SK-N-SH treated with all-trans-retinoic acid at 6 μM for 48 hours (cell line): ENCODE data around the gene TPPP.

Experiments used
- ATAC-seq: fragments of 200-7000 bp; cut with Tn5 transposase; 3 replicates; pipeline ENCODE4 v1.9.1; 2020; ENCODE audit warnings: mild to moderate bottlenecking, moderate library complexity
- BACH2 ChIP-seq: fragments of 250-450 bp; sonication (Bioruptor Pico); IDR thresholded peaks from 2 replicates; pipeline ENCODE4 v1.9.0; 2021; ENCODE audit warnings: mild to moderate bottlenecking, borderline replicate concordance
- CSDC2 ChIP-seq: fragments of 250-450 bp; sonication (Bioruptor Pico); IDR thresholded peaks from 2 replicates; pipeline ENCODE4 v1.5.0; 2020; ENCODE audit warnings: mild to moderate bottlenecking, moderate library complexity
- ESRRG ChIP-seq: fragments of 250-450 bp; sonication (Bioruptor Pico); IDR thresholded peaks from 2 replicates; pipeline ENCODE4 v1.6.1; 2021; ENCODE audit warnings: mild to moderate bottlenecking
- ISL1 ChIP-seq: fragments of 250-450 bp; sonication (Bioruptor Pico); IDR thresholded peaks from 2 replicates; pipeline ENCODE4 v2.1.2; 2022; ENCODE audit warnings: mild to moderate bottlenecking, moderate library complexity
- OSR1 ChIP-seq: fragments of 250-450 bp; sonication (Bioruptor Pico); IDR thresholded peaks from 2 replicates; pipeline ENCODE4 v1.8.0; 2022; ENCODE audit warnings: moderate library complexity, mild to moderate bottlenecking, inconsistent platforms
- PPARA ChIP-seq: fragments of 250-450 bp; sonication (Bioruptor Pico); IDR thresholded peaks from 2 replicates; pipeline ENCODE4 v1.5.0; 2020; ENCODE audit warnings: mild to moderate bottlenecking, borderline replicate concordance
- RARB ChIP-seq: fragments of 250-450 bp; sonication (Bioruptor Pico); IDR thresholded peaks from 2 replicates; pipeline ENCODE4 v1.8.0; 2021; ENCODE audit warnings: mild to moderate bottlenecking, moderate library complexity
- SNAI2 ChIP-seq: fragments of 250-450 bp; sonication (Bioruptor Pico); IDR thresholded peaks from 2 replicates; pipeline ENCODE4 v1.5.0; 2020; ENCODE audit warnings: mild to moderate bottlenecking, moderate library complexity
- TCF4 ChIP-seq: fragments of 250-450 bp; sonication (Bioruptor Pico); IDR thresholded peaks from 2 replicates; pipeline ENCODE4 v1.8.0; 2021; ENCODE audit warnings: mild to moderate bottlenecking, moderate library complexity, borderline replicate concordance
- TOX ChIP-seq: fragments of 250-450 bp; sonication (Bioruptor Pico); IDR thresholded peaks from 2 replicates; pipeline ENCODE4 v1.8.0; 2021; ENCODE audit warnings: mild to moderate bottlenecking, moderate library complexity, borderline replicate concordance
- ZFP3 ChIP-seq: fragments of 250-450 bp; sonication (Bioruptor Pico); IDR thresholded peaks from 2 replicates; pipeline ENCODE4 v1.5.0; 2020; ENCODE audit warnings: mild to moderate bottlenecking, moderate library complexity
- ZFP30 ChIP-seq: fragments of 450-650 bp; formaldehyde crosslinking; IDR thresholded peaks from 2 replicates; pipeline ENCODE4 v1.5.0; 2022; ENCODE audit warnings: mild to moderate bottlenecking, moderate library complexity
- ZNF565 ChIP-seq: fragments of 450-650 bp; formaldehyde crosslinking; conservative IDR thresholded peaks from 2 replicates; pipeline ENCODE4 v1.5.0; 2020; ENCODE audit warnings: low read depth, mild to moderate bottlenecking, moderate library complexity
- ZNF70 ChIP-seq: fragments of 450-650 bp; formaldehyde crosslinking; IDR thresholded peaks from 2 replicates; pipeline ENCODE4 v1.5.0; 2020; ENCODE audit warnings: mild to moderate bottlenecking, moderate library complexity
- ZNF8 ChIP-seq: fragments of 450-650 bp; formaldehyde crosslinking; IDR thresholded peaks from 2 replicates; pipeline ENCODE4 v1.5.0; 2020; ENCODE audit warnings: mild to moderate bottlenecking, moderate library complexity
- TF ChIP-seq, protein P1 (sequence below): fragments of 250-450 bp; sonication (Bioruptor Pico); IDR thresholded peaks from 2 replicates; pipeline ENCODE4 v1.5.1; 2020; ENCODE audit warnings: low read depth, mild to moderate bottlenecking, moderate library complexity
- TF ChIP-seq, protein P2 (sequence below): fragments of 250-450 bp; sonication (Bioruptor Pico); IDR thresholded peaks from 2 replicates; pipeline ENCODE4 v1.8.0; 2021; ENCODE audit warnings: low read depth, mild to moderate bottlenecking, moderate library complexity, borderline replicate concordance
- TF ChIP-seq, protein P3 (sequence below): fragments of 250-450 bp; sonication (Bioruptor Pico); IDR thresholded peaks from 2 replicates; pipeline ENCODE4 v1.5.0; 2020; ENCODE audit warnings: mild to moderate bottlenecking, moderate library complexity
- TF ChIP-seq, protein P4 (sequence below): fragments of 250-450 bp; sonication (Bioruptor Pico); IDR thresholded peaks from 2 replicates; pipeline ENCODE4 v1.5.1; 2021; ENCODE audit warnings: mild to moderate bottlenecking, moderate library complexity
- TF ChIP-seq, protein P5 (sequence below): fragments of 250-450 bp; sonication (Bioruptor Pico); IDR thresholded peaks from 2 replicates; pipeline ENCODE4 v1.8.0; 2020; ENCODE audit warnings: mild to moderate bottlenecking, moderate library complexity, borderline replicate concordance

TPPP gene

DNA sequence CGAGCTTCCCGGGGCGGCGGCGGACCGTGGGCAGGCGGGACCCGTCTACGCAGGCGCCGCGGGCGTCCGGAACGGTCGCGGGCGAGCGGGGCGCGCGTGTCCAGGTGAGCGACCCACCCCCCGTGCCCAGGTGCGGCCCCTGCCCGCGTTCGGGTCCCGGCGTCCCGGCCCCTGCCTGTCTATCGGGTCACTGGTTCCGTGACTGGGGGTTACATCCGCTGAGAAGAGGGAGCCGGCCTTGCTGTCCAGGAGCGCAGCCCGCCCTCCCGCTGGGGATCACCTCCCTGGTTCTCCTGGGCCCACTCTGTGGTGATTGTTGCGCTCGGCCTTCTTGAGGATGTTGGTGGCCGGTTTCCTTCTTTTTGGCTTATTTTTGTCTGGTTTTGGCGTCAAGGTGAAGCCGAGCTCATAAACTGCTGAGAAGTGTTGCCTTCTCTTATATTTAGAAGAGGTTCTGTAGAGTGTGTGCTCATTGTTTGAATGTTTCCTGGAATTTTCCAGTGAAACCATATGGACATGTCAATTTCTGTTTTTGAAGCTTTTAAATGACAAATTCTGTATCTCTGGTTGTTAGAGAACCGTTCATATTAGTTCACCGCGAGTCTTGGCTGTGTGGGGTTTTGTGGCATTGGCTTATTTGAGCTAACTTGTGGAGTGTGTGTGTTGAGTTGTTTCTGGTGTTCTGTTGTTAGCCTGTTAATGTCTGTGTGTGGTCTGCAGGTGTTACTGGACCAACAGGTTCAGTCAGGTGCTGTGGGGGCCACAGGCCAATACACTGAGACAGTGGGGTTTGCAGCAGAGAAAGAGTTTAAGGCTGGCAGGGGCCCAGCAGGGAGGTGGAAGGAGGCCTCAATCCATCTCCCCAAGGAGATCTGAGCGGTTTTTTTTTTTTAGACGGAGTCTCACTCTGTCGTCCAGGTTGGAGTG is 80.4 kb downstream of the TPPP start (continued):
- no peak for TF ChIP-seq SNAI2 (CRISPR knock-in tag)
- no peak for TF ChIP-seq BACH2 (CRISPR knock-in tag)
- no peak for TF ChIP-seq ISL1 (CRISPR knock-in tag)
- TF ChIP-seq ZNF565, result no peak
- TF ChIP-seq TOX (CRISPR knock-in tag), result no peak
- no peak for TF ChIP-seq ZFP30 (CRISPR knock-in tag)

DNA sequence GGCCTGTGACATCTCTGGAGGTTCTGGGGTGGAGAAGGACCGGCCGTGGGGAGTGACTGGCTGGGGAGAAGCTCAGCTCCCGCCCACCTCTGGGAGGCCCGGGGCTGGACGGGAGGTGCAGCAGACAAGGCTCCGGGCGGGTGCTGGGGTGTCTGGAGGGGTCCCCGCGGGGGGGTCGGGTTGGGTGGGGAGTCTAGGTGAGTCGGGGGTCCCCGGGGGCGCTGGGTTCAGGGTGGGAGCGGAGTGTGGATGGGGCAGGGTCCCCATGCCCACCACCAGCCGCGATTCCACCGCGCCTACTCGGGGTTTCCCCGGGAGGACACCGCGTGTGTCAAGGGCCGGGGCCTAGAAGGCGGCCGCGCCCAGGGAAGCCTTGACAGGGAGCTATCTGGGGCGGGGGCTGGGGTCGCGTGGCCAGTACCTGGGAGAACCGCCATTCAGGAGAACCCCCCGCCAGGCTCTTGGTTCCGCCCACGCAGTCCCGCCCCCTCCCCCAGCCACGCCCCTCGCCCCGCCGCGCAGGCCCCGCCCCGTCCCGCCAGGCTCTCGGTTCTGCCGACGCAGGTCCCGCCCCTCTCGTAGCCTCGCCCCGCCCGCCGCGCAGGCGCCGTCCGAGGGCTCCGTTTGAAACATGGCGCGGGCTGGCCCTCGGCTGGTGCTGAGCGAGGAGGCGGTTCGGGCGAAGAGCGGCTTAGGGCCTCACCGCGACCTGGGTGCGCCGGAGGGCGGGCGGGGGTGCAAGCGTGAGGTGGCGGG is 81.2 kb downstream of the TPPP start, which contains the start of gene CEP72:
CEP72 (plus strand) TSS at position 610 of the 756 bp plus-strand sequence; CDS start at position 632, 22 bp downstream.
- peak; percentile 90 for ATAC-seq

DNA sequence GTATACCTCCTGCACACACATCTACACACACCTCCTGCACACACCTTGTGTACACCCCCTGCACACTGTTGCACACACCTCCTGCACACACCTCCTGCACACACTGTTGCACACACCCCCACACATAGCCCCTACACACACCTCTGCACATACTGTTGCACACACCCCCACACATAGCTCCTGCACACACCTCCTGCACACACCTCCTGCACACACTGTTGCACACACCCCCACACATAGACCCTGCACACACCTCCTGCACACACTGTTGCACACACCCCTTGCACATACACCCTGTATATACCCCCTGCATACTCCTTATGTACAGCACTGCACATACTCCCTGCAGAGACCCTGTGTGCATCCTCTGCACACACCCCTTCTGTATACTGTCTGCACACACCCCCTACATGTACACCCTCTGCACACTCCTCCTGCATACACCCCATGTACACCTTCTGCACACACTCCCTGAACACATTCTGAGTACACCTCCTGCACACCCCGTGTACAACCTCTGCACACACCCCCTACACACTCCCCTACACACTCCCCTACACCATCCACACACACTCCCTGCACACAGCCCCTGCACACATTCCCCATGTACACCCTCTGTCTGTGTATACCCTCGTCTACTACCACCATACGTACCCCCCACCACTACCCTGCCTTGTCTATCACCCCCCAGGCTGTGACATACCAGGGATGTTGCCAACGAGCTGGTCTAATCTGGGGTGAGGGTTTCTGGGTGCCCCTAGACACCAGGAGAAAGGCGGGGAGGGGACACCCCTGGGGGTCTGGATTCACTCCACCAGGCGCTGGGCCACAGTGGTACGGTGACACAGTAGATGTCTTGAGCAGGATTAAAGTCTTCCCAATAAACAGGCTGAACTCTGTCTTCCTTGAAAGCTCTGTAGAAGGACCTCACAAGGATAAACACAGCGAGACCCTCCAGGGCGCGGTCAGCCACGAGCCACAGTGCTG is 82.1 kb downstream of the TPPP start:
- ATAC-seq, result no peak
- no peak for TF ChIP-seq ZFP3 (CRISPR knock-in tag)
- no peak for TF ChIP-seq ESRRG
- no peak for TF ChIP-seq ZNF8
- TF ChIP-seq, protein P1, sequence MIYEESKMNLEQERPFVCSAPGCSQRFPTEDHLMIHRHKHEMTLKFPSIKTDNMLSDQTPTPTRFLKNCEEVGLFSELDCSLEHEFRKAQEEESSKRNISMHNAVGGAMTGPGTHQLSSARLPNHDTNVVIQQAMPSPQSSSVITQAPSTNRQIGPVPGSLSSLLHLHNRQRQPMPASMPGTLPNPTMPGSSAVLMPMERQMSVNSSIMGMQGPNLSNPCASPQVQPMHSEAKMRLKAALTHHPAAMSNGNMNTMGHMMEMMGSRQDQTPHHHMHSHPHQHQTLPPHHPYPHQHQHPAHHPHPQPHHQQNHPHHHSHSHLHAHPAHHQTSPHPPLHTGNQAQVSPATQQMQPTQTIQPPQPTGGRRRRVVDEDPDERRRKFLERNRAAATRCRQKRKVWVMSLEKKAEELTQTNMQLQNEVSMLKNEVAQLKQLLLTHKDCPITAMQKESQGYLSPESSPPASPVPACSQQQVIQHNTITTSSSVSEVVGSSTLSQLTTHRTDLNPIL (CRISPR knock-in tag), result no peak
- TF ChIP-seq, protein P2, sequence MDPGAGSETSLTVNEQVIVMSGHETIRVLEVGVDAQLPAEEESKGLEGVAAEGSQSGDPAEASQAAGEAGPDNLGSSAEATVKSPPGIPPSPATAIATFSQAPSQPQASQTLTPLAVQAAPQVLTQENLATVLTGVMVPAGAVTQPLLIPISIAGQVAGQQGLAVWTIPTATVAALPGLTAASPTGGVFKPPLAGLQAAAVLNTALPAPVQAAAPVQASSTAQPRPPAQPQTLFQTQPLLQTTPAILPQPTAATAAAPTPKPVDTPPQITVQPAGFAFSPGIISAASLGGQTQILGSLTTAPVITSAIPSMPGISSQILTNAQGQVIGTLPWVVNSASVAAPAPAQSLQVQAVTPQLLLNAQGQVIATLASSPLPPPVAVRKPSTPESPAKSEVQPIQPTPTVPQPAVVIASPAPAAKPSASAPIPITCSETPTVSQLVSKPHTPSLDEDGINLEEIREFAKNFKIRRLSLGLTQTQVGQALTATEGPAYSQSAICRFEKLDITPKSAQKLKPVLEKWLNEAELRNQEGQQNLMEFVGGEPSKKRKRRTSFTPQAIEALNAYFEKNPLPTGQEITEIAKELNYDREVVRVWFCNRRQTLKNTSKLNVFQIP (CRISPR knock-in tag), result no peak
- TF ChIP-seq CSDC2 (CRISPR knock-in tag), result no peak
- TF ChIP-seq OSR1, result no peak
- no peak for TF ChIP-seq ISL1 (CRISPR knock-in tag)
- no peak for TF ChIP-seq PPARA (CRISPR knock-in tag)
- TF ChIP-seq ZNF565, result no peak
- TF ChIP-seq, protein P3, sequence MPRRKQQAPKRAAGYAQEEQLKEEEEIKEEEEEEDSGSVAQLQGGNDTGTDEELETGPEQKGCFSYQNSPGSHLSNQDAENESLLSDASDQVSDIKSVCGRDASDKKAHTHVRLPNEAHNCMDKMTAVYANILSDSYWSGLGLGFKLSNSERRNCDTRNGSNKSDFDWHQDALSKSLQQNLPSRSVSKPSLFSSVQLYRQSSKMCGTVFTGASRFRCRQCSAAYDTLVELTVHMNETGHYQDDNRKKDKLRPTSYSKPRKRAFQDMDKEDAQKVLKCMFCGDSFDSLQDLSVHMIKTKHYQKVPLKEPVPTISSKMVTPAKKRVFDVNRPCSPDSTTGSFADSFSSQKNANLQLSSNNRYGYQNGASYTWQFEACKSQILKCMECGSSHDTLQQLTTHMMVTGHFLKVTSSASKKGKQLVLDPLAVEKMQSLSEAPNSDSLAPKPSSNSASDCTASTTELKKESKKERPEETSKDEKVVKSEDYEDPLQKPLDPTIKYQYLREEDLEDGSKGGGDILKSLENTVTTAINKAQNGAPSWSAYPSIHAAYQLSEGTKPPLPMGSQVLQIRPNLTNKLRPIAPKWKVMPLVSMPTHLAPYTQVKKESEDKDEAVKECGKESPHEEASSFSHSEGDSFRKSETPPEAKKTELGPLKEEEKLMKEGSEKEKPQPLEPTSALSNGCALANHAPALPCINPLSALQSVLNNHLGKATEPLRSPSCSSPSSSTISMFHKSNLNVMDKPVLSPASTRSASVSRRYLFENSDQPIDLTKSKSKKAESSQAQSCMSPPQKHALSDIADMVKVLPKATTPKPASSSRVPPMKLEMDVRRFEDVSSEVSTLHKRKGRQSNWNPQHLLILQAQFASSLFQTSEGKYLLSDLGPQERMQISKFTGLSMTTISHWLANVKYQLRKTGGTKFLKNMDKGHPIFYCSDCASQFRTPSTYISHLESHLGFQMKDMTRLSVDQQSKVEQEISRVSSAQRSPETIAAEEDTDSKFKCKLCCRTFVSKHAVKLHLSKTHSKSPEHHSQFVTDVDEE (CRISPR knock-in tag), result no peak
- no peak for TF ChIP-seq SNAI2 (CRISPR knock-in tag)
- TF ChIP-seq RARB (CRISPR knock-in tag), result no peak
- TF ChIP-seq, protein P4, sequence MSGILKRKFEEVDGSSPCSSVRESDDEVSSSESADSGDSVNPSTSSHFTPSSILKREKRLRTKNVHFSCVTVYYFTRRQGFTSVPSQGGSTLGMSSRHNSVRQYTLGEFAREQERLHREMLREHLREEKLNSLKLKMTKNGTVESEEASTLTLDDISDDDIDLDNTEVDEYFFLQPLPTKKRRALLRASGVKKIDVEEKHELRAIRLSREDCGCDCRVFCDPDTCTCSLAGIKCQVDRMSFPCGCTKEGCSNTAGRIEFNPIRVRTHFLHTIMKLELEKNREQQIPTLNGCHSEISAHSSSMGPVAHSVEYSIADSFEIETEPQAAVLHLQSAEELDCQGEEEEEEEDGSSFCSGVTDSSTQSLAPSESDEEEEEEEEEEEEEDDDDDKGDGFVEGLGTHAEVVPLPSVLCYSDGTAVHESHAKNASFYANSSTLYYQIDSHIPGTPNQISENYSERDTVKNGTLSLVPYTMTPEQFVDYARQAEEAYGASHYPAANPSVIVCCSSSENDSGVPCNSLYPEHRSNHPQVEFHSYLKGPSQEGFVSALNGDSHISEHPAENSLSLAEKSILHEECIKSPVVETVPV (CRISPR knock-in tag), result no peak
- TF ChIP-seq, protein P5, sequence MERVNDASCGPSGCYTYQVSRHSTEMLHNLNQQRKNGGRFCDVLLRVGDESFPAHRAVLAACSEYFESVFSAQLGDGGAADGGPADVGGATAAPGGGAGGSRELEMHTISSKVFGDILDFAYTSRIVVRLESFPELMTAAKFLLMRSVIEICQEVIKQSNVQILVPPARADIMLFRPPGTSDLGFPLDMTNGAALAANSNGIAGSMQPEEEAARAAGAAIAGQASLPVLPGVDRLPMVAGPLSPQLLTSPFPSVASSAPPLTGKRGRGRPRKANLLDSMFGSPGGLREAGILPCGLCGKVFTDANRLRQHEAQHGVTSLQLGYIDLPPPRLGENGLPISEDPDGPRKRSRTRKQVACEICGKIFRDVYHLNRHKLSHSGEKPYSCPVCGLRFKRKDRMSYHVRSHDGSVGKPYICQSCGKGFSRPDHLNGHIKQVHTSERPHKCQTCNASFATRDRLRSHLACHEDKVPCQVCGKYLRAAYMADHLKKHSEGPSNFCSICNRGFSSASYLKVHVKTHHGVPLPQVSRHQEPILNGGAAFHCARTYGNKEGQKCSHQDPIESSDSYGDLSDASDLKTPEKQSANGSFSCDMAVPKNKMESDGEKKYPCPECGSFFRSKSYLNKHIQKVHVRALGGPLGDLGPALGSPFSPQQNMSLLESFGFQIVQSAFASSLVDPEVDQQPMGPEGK (CRISPR knock-in tag), result no peak
- TF ChIP-seq ZNF70 (CRISPR knock-in tag), result no peak
- no peak for TF ChIP-seq TOX (CRISPR knock-in tag)
- TF ChIP-seq ZFP30 (CRISPR knock-in tag), result no peak
- no peak for TF ChIP-seq BACH2 (CRISPR knock-in tag)

More for the DNA sequence above, 81.2 kb downstream of the TPPP start, which contains the start of gene CEP72:
- TF ChIP-seq PPARA (CRISPR knock-in tag) (no peak), ESRRG (no peak), SNAI2 (CRISPR knock-in tag) (no peak), BACH2 (CRISPR knock-in tag) (no peak), ZNF8 (no peak), TCF4 (no peak)
- TF ChIP-seq, protein P1 (CRISPR knock-in tag), result no peak
